Ecto neural progenitor cell (in vitro differentiated cells): ENCODE results near the gene CD300C.

Source experiments
- DNase-seq: peaks from one replicate; pipeline ENCODE4 v3.0.0-alpha.2; 2018; ENCODE audit warnings: low spot score

The CD300C gene

GRCh38 chr17:74513987-74514631, 31.8 kb downstream of the CD300C start:
- no peak for DNase-seq

DNA sequence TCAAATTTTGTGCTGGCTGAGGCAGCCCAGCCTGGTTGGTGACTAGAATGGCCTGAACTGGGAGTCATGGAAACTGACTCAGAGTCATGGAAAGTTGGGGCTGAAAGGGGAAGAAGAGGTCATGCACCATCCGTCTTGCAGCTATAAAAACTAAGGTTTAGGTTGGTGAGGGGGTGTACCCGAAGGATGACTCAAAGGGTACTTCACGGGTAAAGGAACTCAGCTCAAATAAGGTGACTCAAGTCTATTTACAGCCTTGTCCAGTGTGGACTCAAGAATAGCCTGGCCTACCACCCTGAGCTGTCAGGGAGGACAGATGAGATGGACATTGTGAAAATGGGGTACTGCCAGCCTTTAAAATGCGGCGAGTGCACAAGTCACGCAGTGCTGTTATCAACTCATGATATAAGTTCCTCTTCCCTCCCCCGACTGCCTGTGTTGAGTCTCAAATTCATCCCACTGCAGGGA, 33.3 kb downstream of the CD300C start:
- DNase-seq, result no peak

- no peak for DNase-seq
Measured at GRCh38 chr17:74512036-74512435, 33.9 kb downstream of the CD300C start.

GRCh38 chr17:74508156-74508555, 37.8 kb downstream of the CD300C start:
- DNase-seq, result no peak

DNA sequence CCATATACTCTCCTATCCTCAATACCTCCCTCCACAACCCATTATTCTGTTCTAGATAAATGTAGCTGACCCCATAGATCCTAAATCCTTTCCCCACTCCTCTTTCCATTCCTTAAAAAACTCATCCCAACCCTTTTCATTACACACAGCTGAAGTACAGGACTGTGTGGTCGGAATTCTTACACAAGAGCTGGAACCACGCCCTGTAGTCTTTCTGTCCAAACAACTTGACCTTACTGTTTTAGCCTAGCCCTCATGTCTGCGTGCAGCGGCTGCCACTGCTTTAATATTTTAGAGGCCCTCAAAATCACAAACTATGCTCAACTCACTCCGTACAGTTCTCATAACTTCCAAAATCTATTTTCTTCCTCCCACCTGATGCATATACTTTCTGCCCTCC, 42.0 kb downstream of the CD300C start:
- DNase-seq, result peak; percentile 2

DNA sequence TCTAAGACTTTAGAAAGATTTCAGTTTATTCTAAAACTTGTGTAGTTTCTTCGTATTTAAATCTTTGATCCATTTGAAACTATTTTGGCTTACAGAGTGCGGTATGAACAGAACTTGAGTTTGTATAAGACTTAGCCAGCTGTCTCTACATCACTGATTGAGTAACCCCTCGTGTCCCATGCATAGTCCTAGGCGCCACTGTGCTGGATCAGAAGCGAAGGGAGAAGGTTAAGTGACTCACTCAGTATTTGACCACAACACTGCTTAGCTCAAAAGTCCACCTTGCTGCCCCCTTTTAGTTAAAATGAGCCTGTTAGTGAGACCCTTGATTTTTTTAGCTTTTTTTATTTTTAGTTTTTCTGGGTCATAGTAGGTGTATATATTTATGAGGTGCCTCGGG, 43.1 kb downstream of the CD300C start:
- peak; percentile 11 for DNase-seq

DNA sequence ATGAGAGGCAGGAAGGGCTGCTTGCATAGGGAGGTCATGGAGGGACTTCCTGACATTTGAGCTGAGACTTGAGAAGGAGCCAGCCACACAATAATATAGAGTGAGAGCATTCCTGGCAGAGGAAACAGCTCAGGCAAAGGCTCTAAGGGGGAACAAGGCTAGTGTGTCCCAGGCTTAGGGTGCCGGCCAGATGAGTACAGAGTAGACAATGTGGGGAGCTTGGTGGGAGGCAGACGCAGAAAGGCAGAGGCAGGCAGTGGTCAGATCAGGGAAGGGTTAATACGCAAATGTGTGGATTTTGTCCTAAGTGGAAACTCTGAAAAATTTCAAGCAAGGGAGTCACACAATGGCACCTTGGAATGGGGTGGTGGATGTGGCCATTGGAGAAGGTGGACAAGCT, 45.9 kb downstream of the CD300C start:
- DNase-seq, result peak; percentile 32

GRCh38 chr17:74497471-74497870, 48.4 kb downstream of the CD300C start:
- DNase-seq, result peak; percentile 35

DNA sequence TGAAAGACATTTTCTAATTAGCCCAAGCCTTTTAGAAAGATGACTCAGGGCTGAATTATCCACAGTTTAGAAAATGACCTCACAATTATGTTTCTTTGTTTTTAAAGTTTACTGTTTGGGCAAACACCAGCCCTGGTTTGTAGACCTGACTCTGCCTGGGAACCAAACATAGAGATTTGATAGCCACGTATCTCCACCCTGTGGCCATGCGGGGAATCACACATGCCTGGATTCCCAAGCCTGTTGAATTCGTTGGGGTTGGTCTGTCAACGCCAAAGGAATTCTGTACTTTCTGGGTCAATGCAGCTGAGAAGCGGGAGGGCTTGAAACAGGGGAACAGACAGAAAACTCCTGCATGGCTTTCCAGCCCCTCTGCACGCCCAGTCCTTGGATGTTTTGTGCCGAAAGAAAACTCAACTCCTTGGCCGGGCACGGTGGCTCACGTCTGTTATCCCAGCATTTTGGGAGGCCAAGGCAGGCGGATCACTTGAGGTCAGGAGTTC, 52.5 kb downstream of the CD300C start:
- DNase-seq, result peak; percentile 89

DNA sequence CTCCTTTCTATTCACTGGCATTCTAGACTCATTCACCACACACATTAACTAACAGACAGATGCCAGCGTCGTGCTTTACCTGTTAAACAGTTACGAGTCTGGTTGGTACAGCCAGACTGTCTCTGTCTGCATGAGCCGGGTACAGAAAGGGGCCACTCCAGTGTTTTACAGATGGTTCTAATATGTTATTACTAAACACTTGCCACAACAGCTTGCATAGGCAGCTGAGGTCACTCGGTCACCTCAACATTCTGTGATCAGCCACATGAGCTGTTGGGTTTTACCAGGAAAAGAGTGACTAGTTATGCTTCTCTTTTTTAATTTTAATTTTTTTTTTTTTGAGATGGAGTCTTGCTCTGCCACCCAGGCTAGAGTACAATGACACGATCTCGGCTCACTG, 54.3 kb downstream of the CD300C start:
- no peak for DNase-seq
